Measurements from ENCODE around the gene KLHL6. TPM values are rescaled to one million over a fixed set of nuclear protein-coding genes. Genes with fewer than 3 reads are reported as not detected.

KLHL6 gene, protein sequence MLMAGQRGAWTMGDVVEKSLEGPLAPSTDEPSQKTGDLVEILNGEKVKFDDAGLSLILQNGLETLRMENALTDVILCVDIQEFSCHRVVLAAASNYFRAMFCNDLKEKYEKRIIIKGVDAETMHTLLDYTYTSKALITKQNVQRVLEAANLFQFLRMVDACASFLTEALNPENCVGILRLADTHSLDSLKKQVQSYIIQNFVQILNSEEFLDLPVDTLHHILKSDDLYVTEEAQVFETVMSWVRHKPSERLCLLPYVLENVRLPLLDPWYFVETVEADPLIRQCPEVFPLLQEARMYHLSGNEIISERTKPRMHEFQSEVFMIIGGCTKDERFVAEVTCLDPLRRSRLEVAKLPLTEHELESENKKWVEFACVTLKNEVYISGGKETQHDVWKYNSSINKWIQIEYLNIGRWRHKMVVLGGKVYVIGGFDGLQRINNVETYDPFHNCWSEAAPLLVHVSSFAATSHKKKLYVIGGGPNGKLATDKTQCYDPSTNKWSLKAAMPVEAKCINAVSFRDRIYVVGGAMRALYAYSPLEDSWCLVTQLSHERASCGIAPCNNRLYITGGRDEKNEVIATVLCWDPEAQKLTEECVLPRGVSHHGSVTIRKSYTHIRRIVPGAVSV
- total RNA-seq, result 0.65 TPM

DNA sequence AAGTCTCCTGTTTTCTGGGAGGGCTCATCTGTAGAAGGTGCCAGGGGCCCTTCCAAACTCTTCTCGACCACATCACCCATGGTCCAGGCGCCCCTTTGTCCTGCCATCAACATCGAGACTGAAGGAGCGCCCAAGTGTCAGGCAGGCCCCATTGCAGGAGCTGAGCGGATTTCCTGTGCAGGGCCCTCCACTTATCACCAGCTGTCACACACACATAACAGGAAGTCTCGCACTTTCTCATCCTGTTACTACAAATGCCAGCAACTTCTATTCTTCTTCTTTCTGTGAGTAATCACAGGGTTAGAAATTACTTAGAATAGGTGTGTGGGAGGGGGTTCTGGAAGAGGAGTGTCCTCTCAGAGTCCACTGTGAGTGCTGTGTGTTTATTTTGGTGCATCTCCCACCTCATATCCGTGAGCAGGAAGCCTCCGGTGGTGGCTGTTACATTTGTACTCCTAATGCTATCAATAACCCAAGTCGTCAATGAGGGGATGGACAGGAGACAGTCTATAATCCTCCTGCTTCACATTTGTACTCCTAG is at the start of gene KLHL6:
TSS of gene KLHL6 (minus strand) at position 166 of the 541 bp plus-strand sequence. CDS start at position 113, 53 bp downstream.
- DNase-seq (ENCODE audit: low spot score) (peak; percentile 53), ATAC-seq (peak; percentile 27)

DNA sequence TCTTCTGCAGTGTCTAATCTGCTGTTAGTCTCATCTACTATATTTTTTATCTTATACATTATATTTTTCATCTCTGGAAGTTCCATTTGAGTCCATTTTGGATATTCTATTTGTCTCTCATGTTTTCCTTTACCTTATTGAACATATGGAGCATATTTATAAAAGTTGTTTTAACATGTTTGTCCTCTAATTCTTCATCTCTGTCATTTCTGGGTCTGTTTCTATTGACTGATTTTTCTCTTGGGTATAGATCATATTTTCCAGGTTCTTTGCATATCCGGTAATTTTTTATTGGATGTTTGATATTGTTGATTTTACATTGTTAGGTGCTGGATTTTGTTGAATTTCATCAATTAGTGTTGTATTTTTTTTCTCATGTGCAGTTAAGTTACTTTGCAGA is 42.5 kb upstream of the KLHL6 start:
- ATAC-seq, result no peak
- no peak for DNase-seq (ENCODE audit: low spot score)

DNA sequence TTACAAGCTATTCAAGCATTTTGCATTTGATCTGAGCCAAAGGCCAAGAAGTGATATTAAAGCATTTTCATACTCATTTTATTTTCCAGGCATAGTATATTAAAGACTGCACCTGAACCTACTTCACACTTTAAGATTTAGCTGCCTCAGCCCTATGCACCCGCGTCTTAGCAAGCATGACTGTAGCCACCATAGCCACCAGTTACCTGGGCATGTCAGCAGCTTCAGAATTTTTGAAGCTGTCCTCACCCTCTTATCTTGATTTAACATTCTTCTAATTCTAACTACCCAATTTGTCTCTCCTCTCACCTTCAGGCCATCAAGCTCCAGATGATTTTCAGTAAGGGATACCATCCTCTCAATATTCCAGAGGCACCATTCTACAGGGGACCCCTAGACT is 39.1 kb upstream of the KLHL6 start:
- no peak for DNase-seq (ENCODE audit: low spot score)
- ATAC-seq, result no peak

DNA sequence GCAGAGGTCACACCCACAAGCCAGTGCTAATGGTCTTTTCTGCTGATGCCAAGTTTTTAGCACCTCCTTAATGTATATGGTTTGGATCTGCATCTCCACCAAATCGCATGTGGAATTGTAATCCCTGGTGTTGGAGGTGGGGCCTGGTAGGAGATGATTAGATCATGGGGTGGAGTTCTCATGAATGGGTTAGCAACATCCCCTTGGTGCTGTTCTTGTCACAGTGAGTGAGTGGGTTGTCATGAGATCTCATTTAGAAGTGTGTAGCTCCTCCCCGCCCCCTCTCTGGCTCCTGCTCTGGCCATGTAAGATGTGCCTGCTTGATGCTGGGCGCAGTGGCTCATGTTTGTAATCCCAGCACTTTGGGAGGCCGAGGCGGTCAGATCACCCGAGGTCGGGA is 37.3 kb upstream of the KLHL6 start:
- DNase-seq (ENCODE audit: low spot score), result no peak
- no peak for ATAC-seq

DNA sequence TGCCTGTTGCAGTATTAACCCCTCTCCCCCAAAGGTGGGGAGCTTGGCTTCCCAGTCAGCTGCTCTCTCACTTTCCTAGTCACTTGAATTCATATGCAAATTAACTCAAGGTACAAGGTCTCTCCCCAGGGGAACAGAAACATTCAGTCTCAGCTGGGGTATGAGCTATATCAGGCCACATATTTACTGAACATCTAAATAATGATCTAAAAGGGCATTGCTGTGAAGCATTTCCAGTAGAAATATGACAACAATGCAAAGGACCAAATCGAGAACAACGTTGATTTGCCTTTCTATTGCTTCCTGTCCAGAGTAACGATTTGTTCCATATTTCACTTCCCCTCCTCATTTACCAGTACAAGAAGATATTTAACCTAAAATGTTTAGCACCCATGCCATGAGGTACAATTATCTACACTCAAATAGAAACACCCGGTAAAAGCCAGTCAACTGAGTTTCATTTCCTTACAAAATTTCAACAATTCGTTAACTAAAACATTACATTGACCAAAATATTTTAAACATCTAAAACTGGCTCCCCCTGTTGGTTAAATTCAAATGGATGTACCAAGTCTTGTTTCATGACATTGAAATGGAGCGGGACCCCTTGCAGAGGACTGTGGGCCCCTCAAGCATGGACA is 36.5 kb upstream of the KLHL6 start:
- ATAC-seq (peak; percentile 17), DNase-seq (ENCODE audit: low spot score) (no peak)

DNA sequence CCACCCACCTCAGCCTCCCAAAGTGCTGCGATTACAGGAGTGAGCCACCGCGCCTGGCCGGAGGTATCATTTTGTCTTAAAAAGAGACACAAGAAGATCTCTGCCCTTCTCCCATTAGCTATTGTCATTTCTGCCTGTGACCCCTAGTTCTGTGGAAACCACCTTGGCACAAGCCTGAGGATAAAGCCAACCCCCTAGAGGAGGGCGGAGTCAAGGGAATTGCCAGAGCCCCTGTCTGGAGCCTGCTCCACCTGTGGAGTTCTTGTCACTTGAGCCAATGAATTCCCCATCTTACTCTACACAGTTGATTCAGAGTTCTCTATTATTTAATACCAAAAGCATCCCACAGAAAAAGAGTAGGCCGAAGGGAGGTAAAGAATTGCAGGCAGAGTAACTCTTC is 34.9 kb upstream of the KLHL6 start:
- ATAC-seq (no peak), DNase-seq (ENCODE audit: low spot score) (no peak)

DNA sequence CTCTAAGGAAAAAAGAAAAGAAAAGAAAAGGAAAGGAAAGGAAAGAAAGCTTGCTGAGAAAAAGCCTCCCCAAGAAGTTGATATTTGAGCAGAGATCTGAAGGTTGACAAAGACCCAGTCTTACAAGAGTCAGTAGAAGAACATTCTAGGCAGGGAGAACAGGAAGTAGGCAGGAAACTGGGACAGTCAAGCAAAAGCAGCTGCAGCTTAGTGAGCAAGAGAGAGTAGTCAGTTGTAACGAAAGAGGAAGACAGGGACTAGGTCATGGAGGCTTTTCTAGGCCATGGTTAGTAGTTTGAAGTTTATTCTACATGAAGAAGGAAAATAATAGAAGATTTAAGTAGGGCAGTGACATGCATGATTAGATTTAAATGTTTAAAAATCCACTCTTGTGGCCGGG is 31.8 kb upstream of the KLHL6 start:
- DNase-seq (ENCODE audit: low spot score), result no peak

DNA sequence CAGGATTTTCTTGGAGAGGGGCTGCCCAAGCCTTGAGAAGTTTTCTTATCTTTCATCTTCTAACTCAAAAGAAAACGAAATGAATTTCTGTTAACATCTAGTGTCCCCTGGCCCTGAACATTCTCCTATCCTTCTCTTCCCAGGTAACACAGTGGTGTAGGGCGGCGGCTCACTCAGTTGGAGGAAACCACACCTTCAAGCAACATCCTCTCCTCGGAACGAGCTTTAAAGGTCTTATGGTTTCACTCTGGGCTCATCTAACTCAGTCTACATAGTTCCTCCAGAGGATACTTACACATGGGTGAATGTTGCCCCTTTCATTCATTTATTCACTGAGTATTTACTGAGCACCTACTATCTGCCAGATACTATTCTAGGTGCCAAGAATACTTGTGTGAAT is 31.0 kb upstream of the KLHL6 start:
- ATAC-seq, result no peak
- DNase-seq (ENCODE audit: low spot score), result no peak

More for the DNA sequence above, 31.8 kb upstream of the KLHL6 start:
- no peak for ATAC-seq

DNA sequence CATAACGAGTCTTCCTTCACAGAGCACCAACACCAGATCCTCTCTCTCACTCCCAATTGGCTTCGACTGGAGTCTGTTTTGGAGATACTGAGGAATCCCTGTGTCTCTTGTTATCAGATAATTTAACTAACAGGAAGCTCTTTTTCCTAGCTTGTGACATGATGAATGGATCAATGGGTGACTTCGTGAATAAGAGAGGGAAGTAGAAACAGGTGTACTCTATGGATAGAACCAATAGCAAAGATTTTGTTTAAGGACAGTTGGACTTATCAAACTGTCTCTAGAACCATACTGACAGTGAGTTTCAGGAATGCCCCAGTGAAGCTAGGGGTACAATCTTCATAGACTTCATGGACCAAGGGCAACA is 29.4 kb upstream of the KLHL6 start:
- DNase-seq (ENCODE audit: low spot score) (no peak), ATAC-seq (no peak)

DNA sequence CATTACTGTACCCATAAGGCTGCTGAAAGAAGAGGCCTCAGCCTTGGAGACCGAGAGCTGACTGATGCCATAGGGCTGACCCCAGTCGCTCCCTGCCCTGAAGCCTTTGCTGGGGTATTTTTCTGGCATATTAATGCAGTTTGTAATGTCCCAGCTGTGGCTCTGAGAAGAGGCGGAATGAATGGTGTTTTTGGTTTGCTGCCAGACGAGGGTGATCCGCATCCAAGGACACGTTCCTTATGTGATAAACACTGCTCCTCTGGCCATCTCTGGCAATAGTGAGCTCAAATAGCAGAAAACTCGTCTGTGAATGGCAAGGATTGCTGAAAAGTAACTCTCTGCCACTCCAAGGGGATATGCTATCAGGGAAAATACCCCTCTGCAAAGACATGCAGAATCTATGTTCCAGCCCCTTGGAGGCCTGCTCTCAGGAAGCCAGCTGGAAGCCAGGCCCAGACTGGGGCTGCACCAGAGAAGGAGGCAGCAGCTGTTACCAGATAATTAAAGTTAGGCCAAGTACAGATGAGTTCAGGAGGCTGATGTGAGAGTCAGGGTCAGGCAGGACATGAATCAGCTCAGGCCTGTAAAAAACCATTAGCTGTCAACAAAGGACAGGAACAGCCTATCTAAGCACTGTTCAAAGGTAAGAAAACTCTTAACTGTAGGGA is 28.9 kb upstream of the KLHL6 start:
- DNase-seq (ENCODE audit: low spot score) (peak; percentile 51), ATAC-seq (peak; percentile 26)

DNA sequence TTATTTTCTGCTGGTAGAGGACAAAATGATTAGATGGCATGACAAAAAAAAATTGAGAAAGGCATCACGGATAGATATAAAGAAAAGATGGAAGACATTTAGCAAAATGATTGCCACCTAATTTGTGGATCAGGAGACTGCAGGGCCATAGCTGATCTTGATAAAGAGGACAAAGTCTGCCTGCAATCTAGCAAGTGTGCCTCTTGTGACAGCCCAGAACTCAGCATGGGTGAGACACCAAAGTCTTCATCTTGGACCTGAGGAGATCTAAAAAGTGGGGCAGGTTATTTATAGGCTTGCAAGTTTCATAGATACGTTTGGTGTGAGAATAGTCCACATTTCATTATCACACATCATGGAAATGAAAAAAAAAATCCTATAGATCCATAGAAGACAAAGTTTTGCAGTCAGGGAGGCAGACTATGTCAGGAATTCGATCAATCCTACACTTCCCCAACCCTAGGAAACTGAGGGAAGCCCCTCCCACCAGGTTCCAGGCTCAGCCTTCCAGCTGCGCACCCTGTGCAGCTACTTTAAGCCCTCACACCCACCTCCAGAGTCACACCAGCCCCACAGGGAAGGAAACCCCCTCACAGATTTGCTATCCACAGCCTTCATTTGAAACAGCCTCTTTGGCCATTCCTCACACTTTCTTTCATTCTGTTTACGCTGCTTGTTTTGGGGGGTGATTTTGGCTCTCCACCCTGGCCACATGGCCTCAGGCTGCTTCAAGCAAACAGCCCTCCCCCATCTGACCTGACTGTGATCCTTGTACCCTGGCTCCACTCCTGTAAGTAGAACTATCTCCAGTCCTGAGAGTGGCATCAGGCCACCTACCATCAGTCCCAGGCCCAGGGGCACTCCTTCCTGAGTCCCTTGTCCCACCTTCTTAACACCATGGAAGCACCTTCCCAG is 28.1 kb upstream of the KLHL6 start:
- DNase-seq (ENCODE audit: low spot score), result peak; percentile 77
- ATAC-seq, result peak; percentile 80

DNA sequence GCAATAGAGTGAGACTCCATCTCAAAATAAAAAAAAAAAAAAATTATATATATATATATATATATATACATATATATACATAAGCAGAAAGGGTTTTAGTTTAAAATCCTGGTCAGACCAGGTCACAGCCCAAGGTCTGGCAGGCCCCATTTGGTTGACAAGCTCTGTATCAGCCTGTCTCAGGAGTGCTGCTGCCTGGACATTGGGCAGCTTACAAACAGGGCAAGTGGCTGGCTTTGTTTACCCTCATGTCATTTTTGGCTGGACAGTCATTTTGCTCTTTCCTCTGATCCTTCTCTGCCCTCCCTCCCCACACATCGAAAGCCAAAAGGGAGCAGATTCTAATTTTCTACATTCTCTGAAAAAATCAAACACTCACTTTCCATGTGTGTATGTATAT is 26.7 kb upstream of the KLHL6 start:
- ATAC-seq, result peak; percentile 71

DNA sequence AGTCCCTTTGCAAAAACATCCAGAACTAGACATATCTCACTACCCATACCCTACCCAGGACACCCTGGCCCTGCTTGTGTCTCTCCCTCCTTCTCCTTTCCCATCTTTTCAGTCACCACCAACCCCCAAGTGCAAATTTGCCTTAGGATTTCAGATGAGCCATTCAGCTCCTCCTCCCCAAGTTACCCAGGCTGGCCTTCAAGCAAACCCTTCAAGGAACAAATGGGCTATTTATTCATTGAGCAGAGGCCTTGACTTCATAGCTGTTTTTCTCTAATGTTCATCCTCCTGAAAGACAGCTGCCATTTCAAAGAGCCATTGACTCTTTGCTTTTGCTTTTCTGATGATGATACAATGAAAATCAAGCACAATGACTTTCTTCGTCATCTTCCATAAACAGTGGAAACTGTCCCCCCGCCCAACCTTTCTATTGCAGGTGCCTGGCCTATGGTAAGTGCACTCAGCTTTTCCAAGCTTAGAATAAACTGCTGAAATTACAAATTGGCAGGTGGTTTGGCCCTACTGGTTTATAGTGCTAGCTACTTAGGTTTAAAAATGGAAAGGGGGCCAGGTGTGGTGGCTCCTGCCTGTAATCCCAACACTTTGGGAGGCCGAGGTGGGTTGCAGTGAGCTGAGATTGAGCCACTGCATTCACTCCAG is 26.1 kb upstream of the KLHL6 start:
- no peak for DNase-seq (ENCODE audit: low spot score)
- ATAC-seq, result no peak

More for the DNA sequence above, 26.7 kb upstream of the KLHL6 start:
- DNase-seq (ENCODE audit: low spot score), result peak; percentile 66

DNA sequence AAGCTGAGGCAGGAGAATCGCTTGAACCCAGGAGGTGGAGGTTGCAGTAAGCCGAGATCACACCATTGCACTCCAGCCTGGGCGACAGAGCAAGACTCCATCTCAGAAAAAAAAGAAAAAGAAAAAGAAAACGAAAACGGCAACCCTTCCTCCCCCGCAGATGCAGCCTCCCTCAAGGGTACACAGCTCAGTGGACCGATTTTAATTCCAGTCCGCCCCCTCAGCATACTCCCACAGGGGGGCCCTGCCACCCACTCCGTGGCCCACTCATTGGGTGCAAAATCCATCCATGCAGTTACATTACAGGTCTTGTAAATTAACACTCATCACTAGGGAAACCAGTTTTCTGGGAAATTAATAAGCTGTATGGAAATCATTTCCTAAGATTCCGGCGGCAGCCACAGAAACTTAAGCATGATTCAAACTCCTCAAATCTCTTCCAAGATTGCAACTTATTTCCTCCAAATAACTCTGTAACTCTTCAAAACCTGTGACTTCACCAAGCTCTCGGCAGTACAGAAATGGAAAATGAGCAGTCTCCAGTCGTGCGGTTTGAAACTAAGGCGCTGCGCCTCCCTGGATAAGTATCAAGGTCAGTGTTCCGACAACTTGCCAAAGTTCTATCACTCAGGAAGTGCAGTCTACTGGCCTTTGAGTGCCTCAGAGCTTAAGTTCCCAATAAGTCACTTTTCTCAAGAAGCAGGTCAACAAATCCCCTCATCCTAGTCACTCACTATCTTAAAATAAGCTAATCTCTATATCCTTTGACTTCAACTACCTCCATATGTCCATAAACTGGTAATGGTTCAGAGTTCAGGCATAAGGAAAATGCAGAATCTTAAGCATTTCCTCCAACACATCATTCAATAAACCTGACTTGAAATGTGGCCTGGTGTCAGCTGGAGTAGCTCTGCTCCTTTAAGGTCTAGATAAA is 24.7 kb upstream of the KLHL6 start:
- DNase-seq (ENCODE audit: low spot score), result no peak
- ATAC-seq, result no peak

DNA sequence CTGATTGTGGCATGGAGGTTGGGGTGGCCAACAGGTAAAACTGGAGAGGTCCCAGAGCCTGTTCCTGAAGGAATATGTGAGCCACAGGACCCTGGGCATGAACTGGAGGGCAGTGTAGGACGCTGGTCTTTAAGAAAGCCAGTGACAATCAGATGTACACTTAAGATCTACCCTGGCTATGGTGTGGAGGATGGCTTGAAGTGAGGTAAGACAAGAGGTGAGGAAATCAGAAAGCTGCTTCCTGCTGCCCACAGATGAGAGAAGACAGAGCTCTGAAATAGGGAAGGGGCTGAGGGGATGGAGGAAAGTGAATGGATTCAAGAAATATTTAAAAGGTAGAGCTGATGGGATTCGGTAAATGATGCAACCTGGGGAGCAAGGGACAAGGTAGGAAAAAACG is 22.7 kb upstream of the KLHL6 start:
- ATAC-seq, result no peak

DNA sequence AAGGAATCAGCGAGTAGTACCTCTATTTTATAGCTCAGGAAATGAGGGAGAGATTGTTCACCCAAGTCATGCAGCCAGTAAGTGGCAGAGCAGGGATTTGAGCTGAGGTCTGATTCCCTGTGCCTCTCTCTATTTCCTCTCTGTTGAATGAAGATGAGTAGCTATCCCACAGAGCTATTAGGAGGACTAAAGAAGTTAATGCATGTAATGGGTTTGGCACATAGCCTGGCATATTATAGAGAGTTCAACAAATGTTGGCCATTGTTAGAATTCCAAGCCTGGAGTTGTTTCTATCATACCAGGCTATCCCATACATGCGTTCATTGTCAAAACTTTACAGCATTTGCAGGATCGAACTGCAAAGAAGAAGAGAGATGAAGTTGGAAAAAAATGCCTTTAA is 21.8 kb upstream of the KLHL6 start:
- DNase-seq (ENCODE audit: low spot score), result no peak
- ATAC-seq, result no peak

More for the DNA sequence above, 22.7 kb upstream of the KLHL6 start:
- no peak for DNase-seq (ENCODE audit: low spot score)

DNA sequence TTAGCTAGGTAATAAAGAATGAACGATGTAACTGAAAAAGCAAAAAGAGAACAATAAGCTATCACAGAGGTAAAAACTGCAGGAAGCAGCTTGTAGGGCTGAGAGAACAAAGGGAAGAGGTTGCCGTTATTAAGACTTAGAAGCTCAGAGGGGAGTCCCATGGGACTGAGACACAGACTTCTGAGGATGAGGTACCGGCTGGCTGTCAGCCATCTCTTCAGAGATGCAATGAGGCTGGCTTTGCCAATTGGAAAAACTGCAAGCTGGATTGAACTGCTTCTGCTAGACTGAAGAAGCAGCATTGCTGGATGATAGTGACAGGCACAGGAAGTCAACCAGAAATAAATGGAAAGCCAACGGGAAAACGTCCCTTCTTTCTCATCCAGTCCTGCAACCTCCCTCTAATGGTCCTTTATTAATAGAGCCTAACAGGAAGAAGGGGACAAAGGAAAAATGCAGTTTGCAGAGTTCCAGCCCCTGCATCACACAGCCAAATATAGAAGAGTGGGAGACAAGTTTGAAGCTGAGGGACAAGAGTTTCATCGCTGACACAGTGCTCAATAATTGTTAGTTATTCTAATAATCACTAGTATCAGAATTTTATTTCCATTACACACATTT is 21.1 kb upstream of the KLHL6 start:
- no peak for ATAC-seq
- no peak for DNase-seq (ENCODE audit: low spot score)

DNA sequence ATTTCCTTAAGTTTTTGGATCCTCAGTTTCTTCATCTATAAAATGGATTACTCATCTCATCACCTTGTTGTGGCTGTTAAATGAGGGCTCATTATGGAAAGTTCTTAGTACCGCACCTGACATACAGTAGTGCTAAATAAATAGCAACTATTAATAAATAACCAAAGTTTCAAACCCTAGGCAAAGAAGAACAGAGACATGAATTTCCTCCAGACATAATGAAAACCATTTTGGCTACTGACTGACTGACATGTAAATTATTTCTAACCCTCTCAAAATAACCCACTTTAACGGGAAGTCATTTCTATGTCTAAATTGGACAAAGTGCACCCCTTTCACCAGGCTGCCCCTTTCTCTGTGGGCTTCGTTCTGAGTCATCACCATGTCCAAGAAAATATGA is 17.4 kb upstream of the KLHL6 start:
- no peak for ATAC-seq
- DNase-seq (ENCODE audit: low spot score), result no peak

Data from left lobe of liver (tissue), 2 donors.